ENCODE measurements around the gene UCMA. TPM values are rescaled to one million over a fixed set of nuclear protein-coding genes. Genes with fewer than 3 reads are reported as not detected.

UCMA gene
- total RNA-seq, 6 experiments from 2014 or later, result not detected

- WGBS (ENCODE audit: insufficient coverage, low coverage, low lambda C conversion rate, missing lambda C conversion rate), result 81% methylated on average over 5 of the region's 6 CpGs
- Histone ChIP-seq H3K4me3 (no peak overlapping the region), H3K4me1 (no peaks in the 10 kb centered on the region), H3K27ac (no peak overlapping the region), H3K27me3 (no peaks in the 10 kb centered on the region), H3K9me3 (no peaks in the 10 kb centered on the region), H3K36me3 (no peaks in the 10 kb centered on the region)
- ATAC-seq (no peak), DNase-seq (no peak)
- intact Hi-C loops (cut with DNase I), result no loop called here
- TF ChIP-seq POLR2A (IDR thresholded peaks at IDR 0.05) (no peak), CTCF (IDR thresholded peaks at IDR 0.05) (no peak)
Measured at GRCh38 chr10:13201132-13201531, 33.0 kb downstream of the UCMA start.

- no peak for ATAC-seq
- Histone ChIP-seq H3K36me3 (no peaks in the 10 kb centered on the region), H3K4me1 (no peaks in the 10 kb centered on the region), H3K27ac (no peak overlapping the region), H3K27me3 (no peaks in the 10 kb centered on the region), H3K9me3 (no peaks in the 10 kb centered on the region), H3K4me3 (no peak overlapping the region)
- WGBS (ENCODE audit: insufficient coverage, low coverage, low lambda C conversion rate, missing lambda C conversion rate), result 86% methylated on average over 6 of the region's 6 CpGs
- intact Hi-C loops (cut with DNase I), result no loop called here
- TF ChIP-seq POLR2A (IDR thresholded peaks at IDR 0.05) (no peak), CTCF (IDR thresholded peaks at IDR 0.05) (no peak)
- DNase-seq, result no peak
Measured at GRCh38 chr10:13195016-13195415, 39.2 kb downstream of the UCMA start.

GRCh38 chr10:13193637-13194036 is 40.5 kb downstream of the UCMA start:
- DNase-seq (no peak), ATAC-seq (no peak)
- WGBS (ENCODE audit: insufficient coverage, low coverage, low lambda C conversion rate, missing lambda C conversion rate), result 87% methylated on average over 5 of the region's 7 CpGs
- no peaks in the 10 kb centered on the region for H3K36me3 ChIP-seq
- TF ChIP-seq POLR2A (IDR thresholded peaks at IDR 0.05) (no peak), CTCF (IDR thresholded peaks at IDR 0.05) (no peak)
- H3K4me3 ChIP-seq, result no peak overlapping the region
- intact Hi-C loops (cut with DNase I), result no loop called here
- H3K4me1 ChIP-seq, result no peaks in the 10 kb centered on the region
- no peak overlapping the region for H3K27ac ChIP-seq
- H3K9me3 ChIP-seq, result no peaks in the 10 kb centered on the region
- H3K27me3 ChIP-seq, result no peaks in the 10 kb centered on the region

- no peaks in the 10 kb centered on the region for H3K9me3 ChIP-seq
- H3K27ac ChIP-seq, result no peak overlapping the region
- intact Hi-C loops (cut with DNase I), result no loop called here
- no peak for TF ChIP-seq CTCF (IDR thresholded peaks at IDR 0.05)
- no peak for TF ChIP-seq POLR2A (IDR thresholded peaks at IDR 0.05)
- DNase-seq (no peak), ATAC-seq (no peak)
- H3K36me3 ChIP-seq, result no peaks in the 10 kb centered on the region
- WGBS (ENCODE audit: insufficient coverage, low coverage, low lambda C conversion rate, missing lambda C conversion rate), result 94% methylated on average over 5 of the region's 5 CpGs
- H3K4me1 ChIP-seq, result no peaks in the 10 kb centered on the region
- H3K27me3 ChIP-seq, result no peaks in the 10 kb centered on the region
- H3K4me3 ChIP-seq, result no peak overlapping the region
Measured at GRCh38 chr10:13191362-13191761, 42.8 kb downstream of the UCMA start.

- ATAC-seq (no peak), DNase-seq (no peak)
- H3K36me3 ChIP-seq, result no peaks in the 10 kb centered on the region
- no peak overlapping the region for H3K4me3 ChIP-seq
- no peaks in the 10 kb centered on the region for H3K27me3 ChIP-seq
- TF ChIP-seq POLR2A (IDR thresholded peaks at IDR 0.05), result no peak
- no peak for TF ChIP-seq CTCF (IDR thresholded peaks at IDR 0.05)
- intact Hi-C loops (cut with DNase I), result no loop called here
- H3K4me1 ChIP-seq, result no peaks in the 10 kb centered on the region
- 92% methylated on average over 3 of the region's 3 CpGs for WGBS (ENCODE audit: insufficient coverage, low coverage, low lambda C conversion rate, missing lambda C conversion rate)
- no peaks in the 10 kb centered on the region for H3K9me3 ChIP-seq
- no peak overlapping the region for H3K27ac ChIP-seq
Measured at GRCh38 chr10:13190816-13191215, 43.4 kb downstream of the UCMA start.

All from right lobe of liver (tissue), 6 donors.